Mesodermal cell (in vitro differentiated cells): Measurements from ENCODE around the gene SEMA5A.

ENCODE experiments used
- H3K27ac ChIP-seq: 2 replicates; pipeline ENCODE4 v1.7.0; 2013; ENCODE audit warnings: mild to moderate bottlenecking, low read depth, low read length, moderate library complexity; ENCODE audit not compliant: severe bottlenecking
- H3K36me3 ChIP-seq: 2 replicates; pipeline ENCODE4 v1.7.1; 2013; ENCODE audit warnings: mild to moderate bottlenecking, low read length, moderate library complexity; ENCODE audit not compliant: control insufficient read depth, insufficient read depth
- H3K4me1 ChIP-seq: one replicate; pipeline ENCODE4 v1.7.1; 2013; ENCODE audit warnings: mild to moderate bottlenecking, low read length; ENCODE audit not compliant: insufficient read depth, control insufficient read depth, poor library complexity, severe bottlenecking
- H3K4me3 ChIP-seq: 2 replicates; pipeline ENCODE4 v1.7.0; 2013; ENCODE audit warnings: low read length, control low read depth, mild to moderate bottlenecking; ENCODE audit not compliant: insufficient read depth, poor library complexity, severe bottlenecking; ENCODE audit errors: extremely low read depth
- H3K9me3 ChIP-seq: 2 replicates; pipeline ENCODE4 v1.7.1; 2013; ENCODE audit warnings: mild to moderate bottlenecking, low read length, moderate library complexity; ENCODE audit not compliant: control insufficient read depth
- WGBS, 2 experiments: methylation state at CpG; one replicate each; pipeline ENCODE4 v1.1.5; 2013; ENCODE audit warnings: missing lambda C conversion rate in 2 of 2; ENCODE audit not compliant: insufficient coverage in 2 of 2; 5-methylcytosine and 5-hydroxymethylcytosine counted together

Gene SEMA5A

GRCh38 chr5:9174446-9174845, 371.4 kb downstream of the SEMA5A start:
- WGBS, 2 experiments: 90% methylated on average over 3 of the region's 3 CpGs; no CpG with 5 or more reads in 1 of the 2 experiments
- Histone ChIP-seq H3K4me3 (no peak overlapping the region), H3K4me1 (peaks cover 3% of the 10 kb centered on the region), H3K27ac (no peak overlapping the region), H3K9me3 (no peaks in the 10 kb centered on the region), H3K36me3 (peaks cover 26% of the 10 kb centered on the region)

- Histone ChIP-seq H3K4me3 (no peak overlapping the region), H3K27ac (no peak overlapping the region), H3K9me3 (no peaks in the 10 kb centered on the region), H3K4me1 (peaks cover 3% of the 10 kb centered on the region), H3K36me3 (peaks cover 33% of the 10 kb centered on the region)
- WGBS, 2 experiments: no CpG with 5 or more reads among the region's 3 CpGs
Observed at GRCh38 chr5:9173281-9174048, 372.4 kb downstream of the SEMA5A start.

GRCh38 chr5:9170026-9170425, 375.8 kb downstream of the SEMA5A start:
- no peak overlapping the region for H3K27ac ChIP-seq

GRCh38 chr5:9169557-9169902, 376.3 kb downstream of the SEMA5A start:
- Histone ChIP-seq H3K27ac (no peak overlapping the region), H3K9me3 (no peaks in the 10 kb centered on the region), H3K36me3 (peaks cover 14% of the 10 kb centered on the region), H3K4me1 (peaks cover 3% of the 10 kb centered on the region), H3K4me3 (no peak overlapping the region)
- WGBS, 2 experiments: 100% methylated on average over 1 of the region's 1 CpG; no CpG with 5 or more reads in 1 of the 2 experiments

More at GRCh38 chr5:9170026-9170425, 375.8 kb downstream of the SEMA5A start:
- Histone ChIP-seq H3K9me3 (no peaks in the 10 kb centered on the region), H3K4me3 (no peak overlapping the region), H3K4me1 (peaks cover 3% of the 10 kb centered on the region), H3K36me3 (peaks cover 14% of the 10 kb centered on the region)

- H3K4me1 ChIP-seq: peaks cover under 1% of the 10 kb centered on the region
- no peak overlapping the region for H3K4me3 ChIP-seq
- no peak overlapping the region for H3K27ac ChIP-seq
- H3K36me3 ChIP-seq: peaks cover 14% of the 10 kb centered on the region
- 80 to 88% methylated on average over 2 to 4 of the region's 5 CpGs for WGBS, 2 experiments
- H3K9me3 ChIP-seq: no peaks in the 10 kb centered on the region
Observed at GRCh38 chr5:9168791-9169556, 376.9 kb downstream of the SEMA5A start.

GRCh38 chr5:9166202-9167112, 379.4 kb downstream of the SEMA5A start:
- Histone ChIP-seq H3K4me1 (no peaks in the 10 kb centered on the region), H3K27ac (no peak overlapping the region), H3K9me3 (no peaks in the 10 kb centered on the region), H3K4me3 (no peak overlapping the region), H3K36me3 (peaks cover 11% of the 10 kb centered on the region)
- WGBS, 2 experiments: 93 to 100% methylated on average over 1 to 6 of the region's 7 CpGs

GRCh38 chr5:9165546-9165945, 380.3 kb downstream of the SEMA5A start:
- 87 to 100% methylated on average over 1 to 2 of the region's 6 CpGs for WGBS, 2 experiments
- no peak overlapping the region for H3K27ac ChIP-seq
- H3K9me3 ChIP-seq: no peaks in the 10 kb centered on the region
- peaks cover 7% of the 10 kb centered on the region for H3K36me3 ChIP-seq
- no peak overlapping the region for H3K4me3 ChIP-seq
- no peaks in the 10 kb centered on the region for H3K4me1 ChIP-seq

- Histone ChIP-seq H3K36me3 (no peaks in the 10 kb centered on the region), H3K27ac (no peak overlapping the region), H3K4me1 (no peaks in the 10 kb centered on the region), H3K9me3 (no peaks in the 10 kb centered on the region), H3K4me3 (no peak overlapping the region)
- WGBS, 2 experiments: no CpG with 5 or more reads among the region's 1 CpG
Observed at GRCh38 chr5:9160747-9161146, 385.1 kb downstream of the SEMA5A start.

- Histone ChIP-seq H3K36me3 (peaks cover 4% of the 10 kb centered on the region), H3K27ac (no peak overlapping the region), H3K9me3 (no peaks in the 10 kb centered on the region), H3K4me3 (no peak overlapping the region), H3K4me1 (no peaks in the 10 kb centered on the region)
- WGBS, 2 experiments: no CpG with 5 or more reads among the region's 2 CpGs
Observed at GRCh38 chr5:9157811-9158210, 388.1 kb downstream of the SEMA5A start.

GRCh38 chr5:9157020-9157419, 388.9 kb downstream of the SEMA5A start:
- Histone ChIP-seq H3K36me3 (peaks cover 4% of the 10 kb centered on the region), H3K4me3 (no peak overlapping the region), H3K4me1 (no peaks in the 10 kb centered on the region), H3K9me3 (no peaks in the 10 kb centered on the region), H3K27ac (no peak overlapping the region)
- WGBS, 2 experiments: 92 to 95% methylated on average over 4 of the region's 5 CpGs
